ENCODE data around the gene TFAP2E.

Gene TFAP2E

GRCh38 chr1:35598895-35599294, 25.8 kb downstream of the TFAP2E start:
- DNase-seq = no peak

DNA sequence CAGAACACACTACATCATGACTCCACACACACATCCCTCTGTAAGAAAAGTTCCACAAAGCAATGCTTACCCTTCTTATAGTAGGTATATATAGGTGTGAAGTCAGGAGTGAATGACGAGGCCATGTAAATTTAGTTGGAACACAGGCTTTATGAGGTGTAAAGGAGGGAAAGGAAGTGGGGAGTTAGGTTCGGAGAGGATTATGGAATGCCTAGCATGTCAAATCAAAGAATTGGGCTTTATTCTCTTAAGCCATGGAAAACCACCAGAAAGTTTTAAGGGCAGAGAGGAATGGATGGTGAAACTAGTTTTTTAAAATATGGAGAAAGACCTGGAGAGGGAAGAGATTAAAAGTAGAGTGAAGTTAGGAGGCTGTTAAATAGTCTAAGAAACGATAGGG, 26.3 kb downstream of the TFAP2E start:
- DNase-seq = no peak

DNA sequence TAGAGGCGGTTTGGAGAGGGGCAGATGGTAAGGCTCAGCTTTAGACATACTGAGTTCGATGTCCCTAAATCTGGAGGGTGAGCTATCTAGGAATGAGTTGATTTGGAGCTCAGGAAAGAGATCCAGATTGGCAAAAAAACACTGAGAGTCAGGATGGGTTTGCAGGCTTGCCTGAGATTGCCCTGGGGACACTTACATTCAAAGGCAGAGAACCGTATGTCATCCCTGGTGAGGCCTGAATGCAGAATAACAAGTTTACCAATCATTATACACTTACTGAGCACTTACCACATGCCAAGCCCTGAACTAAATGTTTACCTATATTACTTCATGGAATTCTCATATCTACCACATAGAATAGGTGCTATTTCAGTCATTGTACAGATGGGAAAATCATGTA, 27.5 kb downstream of the TFAP2E start:
- no peak for DNase-seq

DNA sequence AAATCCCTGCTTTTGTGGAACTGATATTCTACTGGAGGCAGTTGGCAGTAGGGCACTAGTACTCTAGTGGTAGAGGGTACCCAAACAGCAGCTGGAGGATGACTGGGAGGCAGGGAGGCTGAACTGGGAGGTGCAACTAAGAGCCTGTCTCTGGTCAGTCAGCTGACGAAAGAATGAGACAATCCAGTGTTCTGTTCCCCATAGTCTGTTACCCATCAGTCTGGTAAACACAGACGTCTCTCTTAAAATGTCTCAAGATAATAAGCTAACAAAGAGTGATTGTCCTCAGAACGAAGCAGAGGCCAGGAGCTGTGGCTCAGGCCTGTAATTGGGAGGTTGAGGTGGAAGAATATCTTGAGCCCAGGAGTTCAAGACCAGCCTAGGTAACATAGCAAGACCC, 30.4 kb downstream of the TFAP2E start:
- DNase-seq = no peak

GRCh38 chr1:35603941-35604340, 30.8 kb downstream of the TFAP2E start:
- no peak for DNase-seq

DNA sequence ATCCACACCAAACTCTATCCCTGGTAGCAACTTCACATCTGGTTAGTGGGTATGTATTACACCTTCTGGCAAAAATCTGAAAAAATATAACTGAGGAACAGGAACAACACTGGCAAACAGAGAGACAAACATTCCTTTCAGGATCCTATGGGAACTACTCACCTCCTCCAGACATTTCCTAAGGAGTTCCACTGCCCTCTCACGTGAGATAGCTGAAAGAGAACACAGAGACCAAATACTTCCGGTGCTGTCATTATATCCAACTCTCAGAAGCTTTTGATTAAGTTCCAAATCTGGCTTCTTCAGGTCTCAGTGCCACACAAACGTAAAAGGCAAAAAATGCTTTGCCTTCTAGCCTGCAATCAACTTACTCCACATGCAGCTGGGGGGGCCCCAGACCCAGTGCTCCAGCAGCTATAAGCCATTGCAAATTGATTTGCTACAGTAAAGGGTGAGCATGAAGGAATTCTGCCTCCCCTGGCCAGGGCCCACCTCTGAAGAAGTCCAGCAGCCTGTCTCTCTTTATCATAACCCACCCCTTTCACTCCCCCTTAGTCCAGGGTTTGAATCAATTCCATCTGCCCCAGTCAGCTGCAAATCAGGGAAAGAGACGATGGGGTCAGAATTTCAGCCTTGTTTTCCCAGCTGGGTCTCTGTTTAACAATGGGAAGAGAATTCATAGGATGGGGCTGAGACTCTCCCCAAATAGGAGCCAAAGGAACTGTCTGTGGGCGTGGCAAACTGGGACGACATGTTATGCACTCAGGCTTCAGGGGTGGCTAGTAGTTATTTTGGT, 32.2 kb downstream of the TFAP2E start:
- DNase-seq = no peak

GRCh38 chr1:35605867-35606182, 32.7 kb downstream of the TFAP2E start:
- peak; percentile 21 for DNase-seq

- no peak for DNase-seq
Measured at GRCh38 chr1:35611655-35612054, 38.5 kb downstream of the TFAP2E start.

GRCh38 chr1:35615440-35615839, 42.3 kb downstream of the TFAP2E start:
- no peak for DNase-seq

- DNase-seq = no peak
Measured at GRCh38 chr1:35619237-35620121, 46.4 kb downstream of the TFAP2E start.

GRCh38 chr1:35622510-35623178, 49.5 kb downstream of the TFAP2E start:
- DNase-seq = no peak

DNA sequence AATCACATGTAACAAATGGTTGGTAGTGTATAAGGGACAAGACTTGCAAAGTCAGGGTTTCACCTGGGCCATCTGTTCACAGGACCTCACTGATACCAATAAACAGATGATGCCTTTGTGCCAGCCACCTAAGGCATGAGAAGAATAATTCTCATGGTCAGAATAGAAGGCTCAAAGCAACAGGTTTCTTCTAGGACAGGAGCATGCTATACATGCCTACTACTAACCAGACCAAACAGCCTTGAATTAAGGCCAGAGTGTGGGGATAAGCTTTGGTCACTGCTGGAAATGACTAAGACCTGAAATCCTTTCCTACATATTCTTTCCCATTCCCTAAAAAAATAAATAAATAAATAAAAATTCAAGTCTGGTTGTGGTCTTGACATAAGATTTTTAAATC, 50.7 kb downstream of the TFAP2E start:
- no peak for DNase-seq

DNA sequence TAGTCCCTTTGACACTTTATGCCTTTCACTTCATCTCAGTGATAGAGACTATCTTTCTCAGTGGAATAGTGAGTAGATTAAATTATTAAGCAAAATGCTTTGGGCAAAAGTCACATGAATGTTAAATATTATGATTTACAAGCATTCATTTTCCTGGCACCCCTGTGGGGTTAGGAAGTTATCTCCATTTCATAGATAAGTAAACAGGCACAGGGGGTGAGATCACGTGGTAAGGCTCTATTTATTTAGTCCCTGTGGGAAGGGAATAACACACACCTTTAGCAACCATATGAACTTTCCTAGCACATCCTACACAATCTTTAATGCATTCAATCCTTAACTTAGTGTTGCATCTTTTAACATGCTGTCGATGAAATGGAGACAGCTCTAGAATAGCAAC, 55.9 kb downstream of the TFAP2E start:
- no peak for DNase-seq

DNA sequence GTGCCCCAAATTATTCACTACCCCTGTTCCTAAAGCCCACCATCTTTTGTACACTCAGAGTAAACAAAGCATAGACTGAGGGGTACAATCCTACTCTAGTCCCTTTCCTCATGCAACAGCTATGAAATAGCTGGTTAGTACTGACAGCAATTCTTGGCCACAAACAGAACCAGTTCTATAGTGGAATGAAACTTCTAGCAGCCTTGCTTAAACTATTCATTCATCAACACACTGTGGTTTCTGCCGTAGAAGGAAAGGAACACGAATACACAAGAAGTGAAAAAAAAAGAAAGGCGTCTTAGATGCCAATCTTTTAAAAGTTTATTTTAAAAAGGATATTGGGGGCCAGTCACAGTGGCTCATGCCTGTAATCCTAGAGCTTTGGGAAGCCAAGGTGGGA, 58.3 kb downstream of the TFAP2E start:
- no peak for DNase-seq

DNA sequence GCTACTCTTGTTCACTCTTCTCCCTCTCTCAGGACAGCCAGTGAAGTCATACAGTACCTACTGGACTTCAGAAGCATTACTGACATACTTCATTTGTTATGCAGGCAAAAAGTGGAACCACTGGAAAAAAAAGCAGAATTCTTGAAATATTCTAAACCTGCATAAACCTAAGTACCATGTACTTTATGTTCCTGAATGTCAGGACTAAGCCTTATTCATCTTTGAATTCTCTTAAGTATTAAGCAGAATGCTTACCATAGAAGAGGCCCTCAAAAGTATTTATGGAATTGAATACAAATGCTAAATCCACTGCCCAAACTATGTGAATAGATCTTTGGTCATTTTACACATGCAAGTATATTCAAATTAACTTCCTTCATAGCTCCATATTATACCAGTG, 60.4 kb downstream of the TFAP2E start:
- no peak for DNase-seq

GRCh38 chr1:35637401-35637809, 64.3 kb downstream of the TFAP2E start:
- peak; percentile 44 for DNase-seq

GRCh38 chr1:35640380-35641232, 67.5 kb downstream of the TFAP2E start:
- DNase-seq = no peak

GRCh38 chr1:35641233-35641866, 68.2 kb downstream of the TFAP2E start, which contains the start of gene PSMB2:
PSMB2 (minus strand) TSS chr1:35641526; CDS start chr1:35641432, 94 bp downstream.
- peak; percentile 93 for DNase-seq

- no peak for DNase-seq
Measured at GRCh38 chr1:35642471-35642955, 69.4 kb downstream of the TFAP2E start.

DNA sequence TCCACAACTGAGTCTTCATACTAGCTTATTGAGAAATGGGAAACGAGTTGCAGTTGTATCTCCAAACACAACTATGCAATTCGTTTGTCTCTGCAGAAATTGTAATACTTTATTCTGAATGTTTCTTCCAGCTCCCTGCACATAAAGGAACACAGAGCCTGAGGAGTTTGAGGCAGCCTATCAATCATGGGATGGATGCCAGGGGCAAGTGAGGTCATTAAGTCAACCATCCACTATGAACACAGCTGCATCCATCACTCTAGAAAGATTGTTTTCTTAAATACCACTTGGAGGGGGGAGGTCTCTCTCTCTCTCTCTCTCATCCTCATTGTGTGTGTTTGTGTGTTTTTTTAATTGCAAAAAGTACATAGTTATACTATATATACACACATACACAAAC, 71.1 kb downstream of the TFAP2E start:
- DNase-seq = no peak

Measured in kidney glomerular epithelial cell (primary cell).